Liver (tissue), 3 donors: Measurements from ENCODE around the gene FBN1.

Experiments
- EGR1 ChIP-seq, 2 donors: IDR thresholded peaks; 2 replicates each; pipeline ENCODE4 v1.6.1; 2016 to 2018; ENCODE audit warnings: antibody characterized with exemption in 2 of 2, low read depth in 2 of 2
- GABPA ChIP-seq, 2 donors: IDR thresholded peaks in 1 of 2; conservative IDR thresholded peaks in 1 of 2; 2 replicates each; pipeline ENCODE4 v1.6.1; 2016; ENCODE audit warnings: antibody characterized with exemption in 2 of 2, mild to moderate bottlenecking in 1 of 2, moderate library complexity in 1 of 2
- JUND ChIP-seq, 2 donors: IDR thresholded peaks; 2 replicates each; pipeline ENCODE4 v1.6.1; 2016; ENCODE audit warnings: antibody characterized with exemption in 2 of 2
- REST ChIP-seq: IDR thresholded peaks from 2 replicates; pipeline ENCODE4 v1.6.1; 2016; ENCODE audit warnings: antibody characterized with exemption, mild to moderate bottlenecking
- SP1 ChIP-seq: IDR thresholded peaks from 2 replicates; pipeline ENCODE4 v1.6.1; 2018; ENCODE audit warnings: antibody characterized with exemption, mild to moderate bottlenecking
- TAF1 ChIP-seq: conservative IDR thresholded peaks from 2 replicates; pipeline ENCODE4 v1.6.1; 2016; ENCODE audit warnings: antibody characterized with exemption, mild to moderate bottlenecking
- TF ChIP-seq, protein P1 (sequence below): fragments of 150-350 bp; IDR thresholded peaks from 2 replicates; pipeline ENCODE4 v1.5.1; 2017; ENCODE audit warnings: improper control_type of control experiment, low read depth, low read length; ENCODE audit not compliant: missing input control
- TF ChIP-seq, protein P2 (sequence below): IDR thresholded peaks from 2 replicates; pipeline ENCODE4 v1.6.1; 2016; ENCODE audit warnings: antibody characterized with exemption
- donor health status: healthy.
- donor health status: healthy.

DNA sequence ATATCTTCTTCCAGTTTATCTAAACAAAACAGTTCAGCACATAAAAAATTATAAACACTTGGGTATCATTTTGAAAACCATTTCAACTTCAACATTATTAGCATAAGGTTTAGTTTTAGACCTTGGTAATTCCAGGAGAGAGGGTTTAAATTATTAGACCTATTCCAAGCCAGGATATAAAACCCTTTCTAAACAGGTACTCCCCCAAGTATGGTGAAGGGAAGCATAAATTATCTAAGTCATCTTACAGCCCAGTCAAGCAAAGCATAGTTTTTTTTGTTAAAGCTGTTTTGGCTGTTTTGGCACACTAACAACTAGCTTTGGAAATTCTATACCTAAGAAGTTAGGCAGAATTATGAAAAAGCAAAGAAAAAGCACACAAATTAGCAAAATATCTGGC lies 87.3 kb downstream of the FBN1 start:
- TF ChIP-seq REST (no peak), GABPA (IDR thresholded peaks at IDR 0.05 in 1 of 2, conservative IDR thresholded peaks at IDR 0.05 in 1 of 2) (no peak), TAF1 (no peak), SP1 (no peak), JUND (IDR thresholded peaks at IDR 0.05) (no peak), EGR1 (IDR thresholded peaks at IDR 0.05; ENCODE audit: low read depth in 2 of 2) (no peak)
- TF ChIP-seq, protein P1, sequence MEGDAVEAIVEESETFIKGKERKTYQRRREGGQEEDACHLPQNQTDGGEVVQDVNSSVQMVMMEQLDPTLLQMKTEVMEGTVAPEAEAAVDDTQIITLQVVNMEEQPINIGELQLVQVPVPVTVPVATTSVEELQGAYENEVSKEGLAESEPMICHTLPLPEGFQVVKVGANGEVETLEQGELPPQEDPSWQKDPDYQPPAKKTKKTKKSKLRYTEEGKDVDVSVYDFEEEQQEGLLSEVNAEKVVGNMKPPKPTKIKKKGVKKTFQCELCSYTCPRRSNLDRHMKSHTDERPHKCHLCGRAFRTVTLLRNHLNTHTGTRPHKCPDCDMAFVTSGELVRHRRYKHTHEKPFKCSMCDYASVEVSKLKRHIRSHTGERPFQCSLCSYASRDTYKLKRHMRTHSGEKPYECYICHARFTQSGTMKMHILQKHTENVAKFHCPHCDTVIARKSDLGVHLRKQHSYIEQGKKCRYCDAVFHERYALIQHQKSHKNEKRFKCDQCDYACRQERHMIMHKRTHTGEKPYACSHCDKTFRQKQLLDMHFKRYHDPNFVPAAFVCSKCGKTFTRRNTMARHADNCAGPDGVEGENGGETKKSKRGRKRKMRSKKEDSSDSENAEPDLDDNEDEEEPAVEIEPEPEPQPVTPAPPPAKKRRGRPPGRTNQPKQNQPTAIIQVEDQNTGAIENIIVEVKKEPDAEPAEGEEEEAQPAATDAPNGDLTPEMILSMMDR: no peak
- TF ChIP-seq, protein P2, sequence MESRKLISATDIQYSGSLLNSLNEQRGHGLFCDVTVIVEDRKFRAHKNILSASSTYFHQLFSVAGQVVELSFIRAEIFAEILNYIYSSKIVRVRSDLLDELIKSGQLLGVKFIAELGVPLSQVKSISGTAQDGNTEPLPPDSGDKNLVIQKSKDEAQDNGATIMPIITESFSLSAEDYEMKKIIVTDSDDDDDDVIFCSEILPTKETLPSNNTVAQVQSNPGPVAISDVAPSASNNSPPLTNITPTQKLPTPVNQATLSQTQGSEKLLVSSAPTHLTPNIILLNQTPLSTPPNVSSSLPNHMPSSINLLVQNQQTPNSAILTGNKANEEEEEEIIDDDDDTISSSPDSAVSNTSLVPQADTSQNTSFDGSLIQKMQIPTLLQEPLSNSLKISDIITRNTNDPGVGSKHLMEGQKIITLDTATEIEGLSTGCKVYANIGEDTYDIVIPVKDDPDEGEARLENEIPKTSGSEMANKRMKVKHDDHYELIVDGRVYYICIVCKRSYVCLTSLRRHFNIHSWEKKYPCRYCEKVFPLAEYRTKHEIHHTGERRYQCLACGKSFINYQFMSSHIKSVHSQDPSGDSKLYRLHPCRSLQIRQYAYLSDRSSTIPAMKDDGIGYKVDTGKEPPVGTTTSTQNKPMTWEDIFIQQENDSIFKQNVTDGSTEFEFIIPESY: no peak
